Left lung (tissue), 10 donors: Measurements from ENCODE around the gene MED19. TPM values are rescaled to one million over a fixed set of nuclear protein-coding genes. Genes with fewer than 3 reads are reported as not detected.

Experiments
- ATAC-seq: fragments of 200-7000 bp; cut with Tn5 transposase; one replicate; pipeline ENCODE4 v1.9.1; 2020; ENCODE audit warnings: moderate library complexity
- DNase-seq, 4 donors: peaks; one replicate each; pipeline ENCODE4 v3.0.0-alpha.2; 2013 to 2020
- H3K27ac ChIP-seq, 2 donors: fragments of 200-600 bp; sonication (generic) in 1 of 2; one replicate each; pipeline versions ENCODE4 v1.5.0 to v1.8.0; 2020 to 2021
- H3K27me3 ChIP-seq, 2 donors: fragments of 200-600 bp; sonication (generic) in 1 of 2; one replicate each; pipeline versions ENCODE4 v1.5.0 to v1.8.0; 2020 to 2021
- H3K36me3 ChIP-seq, 2 donors: fragments of 200-600 bp; sonication (generic) in 1 of 2; one replicate each; pipeline versions ENCODE4 v1.5.0 to v1.8.0; 2020 to 2021
- H3K4me1 ChIP-seq, 2 donors: fragments of 200-600 bp; one replicate each; pipeline ENCODE4 v1.8.0; 2021
- H3K4me3 ChIP-seq, 2 donors: fragments of 200-600 bp; sonication (generic) in 1 of 2; one replicate each; pipeline versions ENCODE4 v1.5.0 to v1.8.0; 2020 to 2021; ENCODE audit warnings: mild to moderate bottlenecking in 1 of 2
- H3K9me3 ChIP-seq, 2 donors: fragments of 200-600 bp; sonication (generic) in 1 of 2; one replicate each; pipeline versions ENCODE4 v1.5.0 to v1.8.0; 2020 to 2021
- intact Hi-C, 2 donors: fragments of 100-400 bp; cut with DNase I; formaldehyde crosslinking; loops; one replicate each; pipeline versions ENCODE4 v1.11.2 to v1.14.2; 2022
- polyA plus RNA-seq, 6 donors: library from polyadenylated mRNA; unstranded; fragments of 120-200 nt; gene quantifications; one replicate each; pipeline ENCODE4 v1.2.1, GENCODE V29; 2013; ENCODE audit not compliant: insufficient read length in 6 of 6
- total RNA-seq, 2 donors: library from RNA; stranded (reverse); fragmentation: NEBNext Ultra II Directional; extraction: Animal tissue kit (Norgen Biotek cat#: 25700); gene quantifications; one replicate each; pipeline ENCODE4 v1.2.1, GENCODE V29; 2021
- TF ChIP-seq, protein P1 (sequence below), 2 donors: fragments of 200-600 bp; sonication (generic) in 1 of 2; IDR thresholded peaks; one replicate each; pipeline versions ENCODE4 v1.5.0 to v1.8.0; 2021; ENCODE audit warnings: antibody characterized with exemption in 2 of 2
- donor health status: DM: no; HTN: yes; CAD: no.
- donor health status: DM: no; HTN: no; CAD: no.

Gene MED19
- total and polyA plus RNA-seq, 8 donors: 11.0 to 21.9 (median 15.2) TPM

DNA sequence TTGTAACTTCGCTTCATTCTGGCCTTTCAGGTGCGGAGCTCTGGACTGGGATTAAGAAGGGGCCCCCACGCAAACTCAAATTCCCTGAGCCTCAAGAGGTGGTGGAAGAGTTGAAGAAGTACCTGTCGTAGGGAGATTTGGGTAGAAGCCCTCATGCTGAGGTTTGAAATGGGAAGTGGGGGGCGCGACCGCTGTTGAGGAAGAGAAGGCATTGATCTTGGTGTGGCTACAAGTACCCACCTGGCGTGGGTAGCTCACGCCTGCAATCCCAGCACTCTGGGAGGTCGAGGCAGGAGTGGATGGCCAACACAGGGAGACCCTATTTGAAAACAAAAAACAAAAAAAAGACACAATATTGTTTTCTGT is 30.1 kb upstream of the MED19 start:
- Histone ChIP-seq H3K4me3 (peak overlapping the region; percentile 64 to 83), H3K9me3 (no peaks in the 10 kb centered on the region), H3K36me3 (peaks cover 0 to 60% of the 10 kb centered on the region in 2 donors), H3K4me1 (peaks cover 6 to 26% of the 10 kb centered on the region in 2 donors), H3K27ac (peak overlapping the region; percentile 90 to 93), H3K27me3 (no peaks in the 10 kb centered on the region)
- peak in 1 of 4 donors; percentile 3 for DNase-seq
- intact Hi-C loops: no loop called here
- TF ChIP-seq, protein P1, sequence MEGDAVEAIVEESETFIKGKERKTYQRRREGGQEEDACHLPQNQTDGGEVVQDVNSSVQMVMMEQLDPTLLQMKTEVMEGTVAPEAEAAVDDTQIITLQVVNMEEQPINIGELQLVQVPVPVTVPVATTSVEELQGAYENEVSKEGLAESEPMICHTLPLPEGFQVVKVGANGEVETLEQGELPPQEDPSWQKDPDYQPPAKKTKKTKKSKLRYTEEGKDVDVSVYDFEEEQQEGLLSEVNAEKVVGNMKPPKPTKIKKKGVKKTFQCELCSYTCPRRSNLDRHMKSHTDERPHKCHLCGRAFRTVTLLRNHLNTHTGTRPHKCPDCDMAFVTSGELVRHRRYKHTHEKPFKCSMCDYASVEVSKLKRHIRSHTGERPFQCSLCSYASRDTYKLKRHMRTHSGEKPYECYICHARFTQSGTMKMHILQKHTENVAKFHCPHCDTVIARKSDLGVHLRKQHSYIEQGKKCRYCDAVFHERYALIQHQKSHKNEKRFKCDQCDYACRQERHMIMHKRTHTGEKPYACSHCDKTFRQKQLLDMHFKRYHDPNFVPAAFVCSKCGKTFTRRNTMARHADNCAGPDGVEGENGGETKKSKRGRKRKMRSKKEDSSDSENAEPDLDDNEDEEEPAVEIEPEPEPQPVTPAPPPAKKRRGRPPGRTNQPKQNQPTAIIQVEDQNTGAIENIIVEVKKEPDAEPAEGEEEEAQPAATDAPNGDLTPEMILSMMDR (IDR thresholded peaks at IDR 0.05): no peak
- no peak for ATAC-seq

DNA sequence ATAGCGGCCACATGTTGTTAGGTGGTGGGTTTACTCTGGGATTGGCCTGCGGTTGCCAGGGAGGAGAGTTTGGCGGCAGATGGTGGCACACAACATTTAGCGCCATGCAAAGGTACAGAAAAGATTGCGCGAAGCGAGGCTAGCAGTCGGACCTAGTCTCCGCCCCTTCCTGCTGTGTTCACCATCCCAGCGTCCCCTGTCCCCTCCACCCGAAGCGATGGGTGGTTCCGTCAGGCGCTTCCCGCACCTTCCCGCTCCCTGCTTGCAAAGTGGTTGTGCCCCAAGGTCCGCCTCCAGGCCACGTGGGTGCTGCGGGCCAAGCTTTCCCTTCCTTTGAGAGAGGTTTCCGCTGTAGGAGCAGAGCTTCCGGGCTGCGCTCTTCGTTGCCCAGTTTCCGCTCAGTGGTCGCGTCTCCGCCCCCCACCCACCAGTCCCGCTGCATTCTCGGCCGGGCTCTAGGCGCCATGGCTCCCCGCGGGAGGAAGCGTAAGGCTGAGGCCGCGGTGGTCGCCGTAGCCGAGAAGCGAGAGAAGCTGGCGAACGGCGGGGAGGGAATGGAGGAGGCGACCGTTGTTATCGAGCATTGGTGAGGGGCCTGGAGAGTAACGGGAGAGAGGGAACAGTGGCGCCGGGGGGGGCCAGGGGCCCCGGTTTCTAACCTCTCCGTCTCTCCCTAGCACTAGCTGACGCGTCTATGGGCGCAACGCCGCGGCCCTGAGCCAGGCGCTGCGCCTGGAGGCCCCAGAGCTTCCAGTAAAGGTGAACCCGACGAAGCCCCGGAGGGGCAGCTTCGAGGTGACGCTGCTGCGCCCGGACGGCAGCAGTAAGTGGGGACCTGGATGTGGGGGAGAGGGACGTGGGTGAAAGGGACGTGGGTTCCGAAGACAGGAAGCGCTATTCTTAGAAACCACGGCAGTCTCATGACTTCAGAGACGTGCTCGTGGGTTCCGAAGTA is 29.4 kb upstream of the MED19 start, which contains the start of gene SELENOH:
Gene SELENOH (plus strand): TSS at position 360 of the 955 bp plus-strand sequence. CDS start 105 bp downstream, at position 465.
- Histone ChIP-seq H3K4me3 (peak within 1 kb of the TSS; percentile 64 to 83), H3K36me3 (peaks cover 0 to 65% of the 10 kb centered on the region in 2 donors), H3K4me1 (peaks cover 6 to 26% of the 10 kb centered on the region in 2 donors), H3K27me3 (no peaks in the 10 kb centered on the region), H3K9me3 (no peaks in the 10 kb centered on the region), H3K27ac (peak within 1 kb of the TSS; percentile 90 to 93)
- peak; percentile 92 to 98 (median 98) for DNase-seq
- intact Hi-C loops: no loop called here
- ATAC-seq: peak; percentile 99
- TF ChIP-seq, protein P1 (IDR thresholded peaks at IDR 0.05): no peak

DNA sequence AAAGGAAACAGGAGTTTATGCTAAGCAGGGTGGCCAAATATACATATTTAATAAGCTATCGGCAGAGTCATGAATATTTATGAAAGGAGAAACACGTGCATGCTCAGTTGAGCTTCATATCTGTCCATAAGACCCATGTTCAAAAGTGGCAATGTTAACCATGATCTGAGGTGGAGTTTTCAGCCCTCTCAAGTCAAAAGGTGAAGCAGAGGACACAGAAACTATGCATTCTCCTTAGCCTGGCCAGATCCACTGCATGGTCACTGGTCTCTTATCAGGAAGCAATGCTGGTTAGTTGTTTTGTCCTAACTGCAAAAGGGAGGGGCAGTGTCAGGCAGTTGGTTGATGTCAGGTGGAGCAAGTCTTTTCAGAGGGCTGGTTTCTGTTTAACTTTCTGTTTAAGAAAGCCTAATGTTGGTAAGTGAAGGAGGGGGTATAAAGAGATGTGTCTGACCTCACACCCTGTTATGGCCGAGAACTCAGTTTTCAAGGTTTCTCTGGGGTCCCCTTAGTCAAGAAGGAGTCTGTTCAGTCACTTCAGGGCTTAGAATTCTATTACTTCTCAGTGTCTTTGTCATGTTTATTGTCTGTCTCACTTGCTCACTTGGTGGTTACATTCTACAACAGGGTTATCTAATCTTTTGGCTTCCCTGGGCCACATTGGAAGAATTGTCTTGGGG is 23.7 kb upstream of the MED19 start:
- H3K4me1 ChIP-seq: peaks cover 0 to 9% of the 10 kb centered on the region in 2 donors
- peaks cover 0 to 51% of the 10 kb centered on the region in 2 donors for H3K36me3 ChIP-seq
- no peaks in the 10 kb centered on the region for H3K27me3 ChIP-seq
- TF ChIP-seq, protein P1 (IDR thresholded peaks at IDR 0.05): no peak
- DNase-seq (no peak), ATAC-seq (no peak)
- no peak overlapping the region for H3K4me3 ChIP-seq
- H3K9me3 ChIP-seq: no peaks in the 10 kb centered on the region
- no peak overlapping the region for H3K27ac ChIP-seq
- intact Hi-C loops: no loop called here

DNA sequence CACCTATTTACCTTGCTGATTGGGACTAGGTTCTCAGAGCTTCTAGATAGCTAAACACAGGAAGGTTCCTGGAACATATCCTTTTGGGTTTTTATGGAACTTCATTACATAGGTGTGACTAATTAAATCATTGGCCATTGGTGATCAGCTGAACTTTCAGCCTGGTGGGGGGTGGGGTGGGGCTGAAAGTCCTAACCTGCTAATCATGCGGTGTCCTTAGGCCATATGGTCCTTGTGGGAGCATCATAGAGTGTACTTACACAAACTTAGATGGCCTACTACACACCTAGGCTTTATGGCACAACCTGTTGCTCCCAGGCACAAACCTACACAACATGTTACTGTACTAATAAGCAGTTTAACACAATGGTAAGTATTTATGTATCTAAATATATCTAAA is 20.6 kb upstream of the MED19 start:
- ATAC-seq (no peak), DNase-seq (no peak)
- Histone ChIP-seq H3K36me3 (peaks cover 0 to 38% of the 10 kb centered on the region in 2 donors), H3K9me3 (no peaks in the 10 kb centered on the region), H3K27ac (no peak overlapping the region), H3K4me3 (no peak overlapping the region), H3K4me1 (peaks cover 0 to 3% of the 10 kb centered on the region in 2 donors), H3K27me3 (no peaks in the 10 kb centered on the region)
- intact Hi-C loops: no loop called here
- TF ChIP-seq, protein P1 (IDR thresholded peaks at IDR 0.05): no peak

DNA sequence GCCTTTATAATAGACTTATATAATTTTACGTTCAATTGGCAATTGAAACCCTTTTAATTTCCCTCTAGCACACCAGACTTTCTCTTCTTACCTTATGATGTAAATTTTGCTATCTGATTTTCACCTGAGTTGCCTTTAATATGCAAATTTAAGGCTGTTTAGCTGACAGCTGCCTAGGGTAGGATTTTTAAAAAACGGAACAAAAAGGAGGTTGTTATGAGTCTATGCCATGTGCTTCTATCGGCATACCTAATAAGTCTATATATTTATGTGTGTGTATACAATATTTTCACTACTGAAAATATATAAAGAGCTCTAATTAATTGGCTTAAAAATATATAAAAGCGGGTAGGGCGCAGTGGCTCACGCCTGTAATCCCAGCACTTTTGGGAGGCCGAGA is 17.5 kb upstream of the MED19 start:
- ATAC-seq: no peak
- Histone ChIP-seq H3K4me1 (peaks cover 0 to 3% of the 10 kb centered on the region in 2 donors), H3K27ac (no peak overlapping the region), H3K27me3 (no peaks in the 10 kb centered on the region), H3K4me3 (no peak overlapping the region), H3K36me3 (peaks cover 0 to 12% of the 10 kb centered on the region in 2 donors), H3K9me3 (no peaks in the 10 kb centered on the region)
- TF ChIP-seq, protein P1 (IDR thresholded peaks at IDR 0.05): no peak
- DNase-seq: no peak
- intact Hi-C loops: no loop called here
